Heart left ventricle (tissue), 16 donors: Measurements from ENCODE around the gene PSMB8. TPM values are rescaled to one million over a fixed set of nuclear protein-coding genes. Genes with fewer than 3 reads are reported as not detected.

ENCODE experiments used
- ATAC-seq, 4 donors: fragments of 200-7000 bp; cut with Tn5 transposase; one replicate each; pipeline ENCODE4 v1.9.1; 2020 to 2022; ENCODE audit warnings: moderate library complexity in 4 of 4, mild to moderate bottlenecking in 3 of 4, moderate number of reproducible peaks in 1 of 4
- DNase-seq, 5 donors: peaks; one replicate each; pipeline ENCODE4 v3.0.0-alpha.2; 2020
- H3K27ac ChIP-seq, 12 donors: fragments of 200-600 bp; sonication (generic) in 4 of 12; one replicate each; pipeline versions ENCODE4 v1.5.0 to v1.8.0; 2016 to 2022; ENCODE audit warnings: mild to moderate bottlenecking in 2 of 12
- H3K27me3 ChIP-seq, 9 donors: fragments of 200-600 bp; sonication (generic) in 2 of 9; one replicate each; pipeline versions ENCODE4 v1.5.1 to v1.8.0; 2016 to 2022; ENCODE audit warnings: mild to moderate bottlenecking in 3 of 9
- H3K36me3 ChIP-seq, 9 donors: fragments of 200-600 bp; sonication (generic) in 2 of 9; one replicate each; pipeline versions ENCODE4 v1.5.0 to v1.8.0; 2018 to 2022; ENCODE audit warnings: mild to moderate bottlenecking in 2 of 9
- H3K4me1 ChIP-seq, 12 donors: fragments of 200-600 bp; sonication (generic) in 4 of 12; one replicate each; pipeline versions ENCODE4 v1.5.0 to v1.8.0; 2016 to 2022; ENCODE audit warnings: mild to moderate bottlenecking in 3 of 12
- H3K4me3 ChIP-seq, 12 donors: fragments of 200-600 bp; sonication (generic) in 4 of 12; one replicate each; pipeline versions ENCODE4 v1.5.0 to v1.8.0; 2017 to 2022; ENCODE audit warnings: mild to moderate bottlenecking in 9 of 12, moderate library complexity in 4 of 12
- H3K9me3 ChIP-seq, 12 donors: fragments of 200-600 bp; sonication (generic) in 4 of 12; one replicate each; pipeline versions ENCODE4 v1.5.0 to v1.8.0; 2016 to 2022; ENCODE audit warnings: mild to moderate bottlenecking in 1 of 12
- POLR2A ChIP-seq, 2 donors: fragments of 450-650 bp; IDR thresholded peaks; one replicate each; pipeline ENCODE4 v1.6.1; 2017; ENCODE audit warnings: antibody characterized with exemption in 2 of 2, mild to moderate bottlenecking in 2 of 2, moderate library complexity in 2 of 2
- WGBS, 4 donors: extraction: QIAGEN DNeasy Blood & Tissue Kit in 2 of 4; methylation state at CpG; one replicate each; pipeline versions ENCODE4 v1.1.5 to v1.1.7; 2013 to 2018; 5-methylcytosine and 5-hydroxymethylcytosine counted together
- intact Hi-C, 10 donors: fragments of 100-400 bp; cut with DNase I; formaldehyde crosslinking; loops; one replicate each; pipeline versions ENCODE4 v1.11.1 to v1.14.2; 2022
- polyA plus RNA-seq, 2 donors: library from polyadenylated mRNA; stranded (reverse); fragments of 200-250 nt; gene quantifications; one replicate each; pipeline ENCODE4 v1.2.3, GENCODE V29; 2013
- total RNA-seq, 9 donors: library from RNA; depleted of rRNA in 2 of 9; stranded (reverse); fragments of >200 nt in 2 of 9; fragmentation: NEBNext Ultra II Directional in 3 of 9; extraction: Animal tissue kit (Norgen Biotek cat#: 25700) in 3 of 9; gene quantifications; one replicate each; pipeline versions ENCODE4 v1.1.0 to v1.2.4, GENCODE V29; 2016 to 2023
- TF ChIP-seq, protein P1 (sequence below), 12 donors: fragments of 200-600 bp; sonication (generic) in 4 of 12; IDR thresholded peaks; one replicate each; pipeline versions ENCODE4 v1.5.0 to v1.8.0; 2018 to 2022; ENCODE audit warnings: antibody characterized with exemption in 12 of 12, mild to moderate bottlenecking in 5 of 12
- donor health status: ischemic (EF 13 %, LVEDD 7.1; RV severe dilation, severe dysfunction).
- donor health status: healthy with polysubstance abuse.
- donor health status: DM: no; HTN: yes; CAD: no.
- donor health status: DM: no; HTN: no; CAD: no.
- donor health status: ischemic (EF 25% LVEDD 6.9; RV normal size, moderate dysfunction).
- donor health status: ischemic (EF 25% LVEDD 5.7; RV mildly dilated, moderate dysfunction).
- donor health status: healthy.
- donor health status: DM: yes; HTN: yes; CAD: no.
- donor health status: ischemic (EF 35%, LVEDD 5.7; RV mildly dilated, moderate dysfunction).
- donor health status: nonischemic (EF 11% LVEDD 7.7; RV severe dilation, severe dysfunction).
- donor health status: DM: yes; HTN: yes; CAD: no.
- donor health status: PGD.
- donor health status: ischemic (EF 29% LVEDD 5.4; RV normal size, mild dysfunction).
- donor health status: nonischemic (EF 23%, LVEDD 6.1; RV moderate dilation, normal function).

PSMB8 gene
- total and polyA plus RNA-seq, 11 donors: 11.1 to 115 (median 17.6) TPM

DNA sequence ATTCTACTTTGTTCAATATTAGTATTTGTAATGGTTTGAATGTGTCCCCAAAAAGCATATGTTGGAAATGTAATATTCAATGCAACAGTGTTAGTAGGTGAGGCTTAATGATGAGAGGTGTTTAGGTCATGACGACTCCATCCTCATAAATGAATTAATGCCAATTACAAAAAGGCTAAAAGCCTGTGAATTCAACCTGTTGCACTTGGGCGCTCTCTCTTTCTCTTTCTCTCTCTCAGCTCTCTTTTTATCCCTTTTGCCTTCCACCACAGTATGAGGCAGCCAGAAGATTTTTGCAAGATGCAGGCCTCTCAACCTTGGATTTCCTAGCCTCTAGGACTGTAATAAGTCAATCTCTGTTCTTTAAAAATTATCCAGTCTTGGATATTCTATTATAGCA lies 44.7 kb upstream of the PSMB8 start:
- ATAC-seq (no peak), DNase-seq (no peak)
- Histone ChIP-seq H3K27me3 (no peaks in the 10 kb centered on the region), H3K36me3 (no peaks in the 10 kb centered on the region), H3K27ac (no peak overlapping the region), H3K4me1 (peaks cover 0 to 19% (median 0%) of the 10 kb centered on the region in 12 donors), H3K4me3 (no peak overlapping the region), H3K9me3 (no peaks in the 10 kb centered on the region)
- 80 to 96% (median 88%) methylated on average over 2 of the region's 2 CpGs for WGBS, 4 donors
- intact Hi-C loops: loop anchor here in 9 of 10 donors (5.0 kb wide), 1 partner anchor 44 kb away; no protein-coding TSS in a partner anchor
- TF ChIP-seq, protein P1, sequence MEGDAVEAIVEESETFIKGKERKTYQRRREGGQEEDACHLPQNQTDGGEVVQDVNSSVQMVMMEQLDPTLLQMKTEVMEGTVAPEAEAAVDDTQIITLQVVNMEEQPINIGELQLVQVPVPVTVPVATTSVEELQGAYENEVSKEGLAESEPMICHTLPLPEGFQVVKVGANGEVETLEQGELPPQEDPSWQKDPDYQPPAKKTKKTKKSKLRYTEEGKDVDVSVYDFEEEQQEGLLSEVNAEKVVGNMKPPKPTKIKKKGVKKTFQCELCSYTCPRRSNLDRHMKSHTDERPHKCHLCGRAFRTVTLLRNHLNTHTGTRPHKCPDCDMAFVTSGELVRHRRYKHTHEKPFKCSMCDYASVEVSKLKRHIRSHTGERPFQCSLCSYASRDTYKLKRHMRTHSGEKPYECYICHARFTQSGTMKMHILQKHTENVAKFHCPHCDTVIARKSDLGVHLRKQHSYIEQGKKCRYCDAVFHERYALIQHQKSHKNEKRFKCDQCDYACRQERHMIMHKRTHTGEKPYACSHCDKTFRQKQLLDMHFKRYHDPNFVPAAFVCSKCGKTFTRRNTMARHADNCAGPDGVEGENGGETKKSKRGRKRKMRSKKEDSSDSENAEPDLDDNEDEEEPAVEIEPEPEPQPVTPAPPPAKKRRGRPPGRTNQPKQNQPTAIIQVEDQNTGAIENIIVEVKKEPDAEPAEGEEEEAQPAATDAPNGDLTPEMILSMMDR (IDR thresholded peaks at IDR 0.05): no peak
- TF ChIP-seq POLR2A (IDR thresholded peaks at IDR 0.05): no peak

DNA sequence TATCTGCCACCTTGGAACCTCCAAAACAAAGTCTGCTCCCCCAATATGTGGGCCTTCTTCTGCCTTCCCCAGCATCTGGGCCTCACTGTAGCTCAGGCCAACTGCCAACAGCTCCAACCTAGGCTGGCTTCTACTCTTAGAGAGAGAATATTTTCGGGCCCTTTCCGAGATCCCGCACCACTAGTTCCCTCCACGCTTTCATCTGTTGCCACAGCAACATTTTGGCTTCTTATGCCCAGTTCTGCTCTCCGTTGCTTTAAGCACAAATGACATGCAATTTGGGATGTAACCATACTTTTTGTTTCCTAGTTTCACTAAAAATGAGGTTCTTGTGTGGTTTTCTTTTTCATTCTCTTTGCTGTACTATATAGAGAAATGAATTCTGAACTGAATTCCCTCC lies 43.8 kb upstream of the PSMB8 start:
- Histone ChIP-seq H3K27me3 (no peaks in the 10 kb centered on the region), H3K4me3 (no peak overlapping the region), H3K36me3 (no peaks in the 10 kb centered on the region), H3K9me3 (no peaks in the 10 kb centered on the region), H3K27ac (peak overlapping the region in 1 of 12 donors; percentile 60), H3K4me1 (peaks cover 0 to 23% (median 0%) of the 10 kb centered on the region in 12 donors)
- intact Hi-C loops: loop anchor here in 9 of 10 donors (1.0 to 5.0 kb wide), 4 partner anchors 45 to 99 kb away; no protein-coding TSS in a partner anchor
- WGBS, 4 donors: 81 to 90% (median 86%) methylated on average over 5 of the region's 5 CpGs
- ATAC-seq: no peak
- no peak for DNase-seq
- TF ChIP-seq, protein P1 (IDR thresholded peaks at IDR 0.05): no peak
- no peak for TF ChIP-seq POLR2A (IDR thresholded peaks at IDR 0.05)

DNA sequence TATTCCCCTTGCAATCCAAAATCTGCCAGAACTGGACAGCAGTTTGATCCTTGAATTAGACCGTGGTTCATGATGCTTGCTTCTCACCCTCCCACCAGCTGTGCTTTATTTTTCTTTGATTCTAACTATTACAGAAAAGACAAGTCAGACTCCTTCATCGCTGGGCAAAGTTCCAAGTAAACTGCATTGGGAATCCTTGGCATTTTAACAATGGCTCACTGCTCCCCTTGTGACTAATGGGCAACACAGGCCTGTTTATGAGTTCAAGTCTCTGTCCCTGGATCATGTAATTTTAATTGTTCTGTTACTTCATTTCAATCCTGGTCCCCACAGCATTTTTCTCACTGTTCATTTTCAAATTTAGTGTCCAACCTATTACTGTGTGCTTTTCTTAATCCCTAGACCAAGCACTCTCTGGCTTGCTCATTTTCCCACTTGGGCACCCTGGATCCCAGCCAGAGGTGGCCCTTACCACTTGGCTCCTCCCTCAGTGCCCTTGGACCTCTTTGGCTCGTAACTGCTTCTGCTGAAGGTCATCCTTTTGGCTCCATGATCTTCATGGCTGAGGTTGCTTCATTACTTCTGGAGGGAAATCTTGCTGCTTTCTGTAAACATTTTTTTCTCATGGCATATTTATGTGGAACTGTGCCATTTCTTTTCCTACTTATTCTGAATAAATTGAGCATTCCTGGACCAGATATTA lies 43.0 kb upstream of the PSMB8 start:
- Histone ChIP-seq H3K4me3 (no peak overlapping the region), H3K27ac (peak overlapping the region in 2 of 12 donors; percentile 12 to 60), H3K9me3 (no peaks in the 10 kb centered on the region), H3K27me3 (no peaks in the 10 kb centered on the region), H3K4me1 (peaks cover 0 to 23% (median 0%) of the 10 kb centered on the region in 12 donors), H3K36me3 (no peaks in the 10 kb centered on the region)
- 36 to 56% (median 44%) methylated on average over 3 of the region's 3 CpGs for WGBS, 4 donors
- no peak for ATAC-seq
- DNase-seq: no peak
- TF ChIP-seq, protein P1 (IDR thresholded peaks at IDR 0.05): no peak
- no peak for TF ChIP-seq POLR2A (IDR thresholded peaks at IDR 0.05)
- intact Hi-C loops: loop anchor here in 9 of 10 donors (1.0 to 5.0 kb wide), 4 partner anchors 45 to 100 kb away; no protein-coding TSS in a partner anchor

DNA sequence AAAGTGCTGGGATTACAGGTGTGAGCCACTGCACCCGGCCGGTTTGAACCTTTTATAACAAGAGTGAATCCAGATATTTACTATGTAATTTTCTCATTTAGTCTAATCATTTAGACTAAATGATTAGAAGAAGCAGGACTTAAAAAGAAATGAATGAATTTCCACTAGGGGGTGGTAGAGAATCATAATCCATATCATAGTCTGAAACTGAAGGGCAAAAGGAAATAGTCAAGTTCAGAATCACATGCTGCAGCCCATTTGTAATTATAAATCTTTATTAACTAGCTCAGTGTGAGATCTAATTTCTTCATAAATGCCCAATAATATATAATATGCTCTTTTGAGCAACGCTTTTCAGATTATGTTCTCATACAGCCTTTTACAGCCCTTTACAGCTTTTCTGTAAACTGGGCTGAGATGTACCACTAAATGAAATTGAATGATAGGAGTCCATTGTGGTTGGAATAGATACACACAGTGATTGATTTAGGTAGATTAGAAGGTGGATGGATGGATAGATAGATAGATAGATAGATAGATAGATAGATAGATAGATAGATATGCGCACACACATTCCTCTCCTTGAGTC lies 41.9 kb upstream of the PSMB8 start:
- DNase-seq (no peak), ATAC-seq (peak; percentile 44 to 63 (median 52))
- 47 to 55% (median 49%) methylated on average over 4 of the region's 4 CpGs for WGBS, 4 donors
- intact Hi-C loops: loop anchor here (1.0 to 5.0 kb wide), 5 partner anchors 47 to 363 kb away; no protein-coding TSS in a partner anchor
- H3K4me1 ChIP-seq: peaks cover 0 to 23% (median 0%) of the 10 kb centered on the region in 12 donors
- TF ChIP-seq POLR2A (IDR thresholded peaks at IDR 0.05): no peak
- TF ChIP-seq, protein P1 (IDR thresholded peaks at IDR 0.05): peak; percentile 53 to 79 (median 68)
- no peaks in the 10 kb centered on the region for H3K36me3 ChIP-seq
- H3K27me3 ChIP-seq: no peaks in the 10 kb centered on the region
- H3K4me3 ChIP-seq: no peak overlapping the region
- no peaks in the 10 kb centered on the region for H3K9me3 ChIP-seq
- peak overlapping the region in 1 of 12 donors; percentile 60 for H3K27ac ChIP-seq
